WTC11 (cell line): Measurements from ENCODE around the gene ENTR1.

Experiments used
- AFF4 ChIP-seq: sonication (generic); formaldehyde crosslinking; IDR thresholded peaks from 2 replicates; pipeline ENCODE4 v1.8.1; 2023; ENCODE audit warnings: mild to moderate bottlenecking, missing genetic modification reagents, borderline replicate concordance
- ATF2 ChIP-seq: sonication (generic); formaldehyde crosslinking; IDR thresholded peaks from 2 replicates; pipeline ENCODE4 v1.8.1; 2022; ENCODE audit warnings: low read depth, missing genetic modification reagents, borderline replicate concordance
- CREB1 ChIP-seq: sonication (generic); formaldehyde crosslinking; IDR thresholded peaks from 2 replicates; pipeline ENCODE4 v1.8.0; 2023; ENCODE audit warnings: mild to moderate bottlenecking, missing genetic modification reagents
- CTCF ChIP-seq: fragments of 200-600 bp; IDR thresholded peaks from 2 replicates; pipeline ENCODE4 v1.8.0; 2022; ENCODE audit warnings: antibody characterized with exemption
- JUN ChIP-seq: sonication (generic); formaldehyde crosslinking; IDR thresholded peaks from 2 replicates; pipeline ENCODE4 v1.8.0; 2023; ENCODE audit warnings: mild to moderate bottlenecking, missing genetic modification reagents
- KAT7 ChIP-seq: sonication (generic); formaldehyde crosslinking; IDR thresholded peaks from 2 replicates; pipeline ENCODE4 v1.8.1; 2023; ENCODE audit warnings: missing genetic modification reagents, mild to moderate bottlenecking, borderline replicate concordance
- NFATC4 ChIP-seq: fragments of 250-450 bp; sonication (Bioruptor Pico); IDR thresholded peaks from 2 replicates; pipeline ENCODE4 v1.9.0; 2021; ENCODE audit warnings: mild to moderate bottlenecking
- PREB ChIP-seq: sonication (generic); formaldehyde crosslinking; IDR thresholded peaks from 2 replicates; pipeline ENCODE4 v1.8.1; 2022; ENCODE audit warnings: mild to moderate bottlenecking, missing genetic modification reagents, moderate library complexity, borderline replicate concordance
- SP1 ChIP-seq: sonication (generic); formaldehyde crosslinking; conservative IDR thresholded peaks from 2 replicates; pipeline ENCODE4 v1.8.1; 2022; ENCODE audit warnings: missing genetic modification reagents
- TP53 ChIP-seq: sonication (generic); formaldehyde crosslinking; IDR thresholded peaks from 2 replicates; pipeline ENCODE4 v1.8.1; 2023; ENCODE audit warnings: mild to moderate bottlenecking, missing genetic modification reagents
- USF2 ChIP-seq: sonication (generic); formaldehyde crosslinking; IDR thresholded peaks from 2 replicates; pipeline ENCODE4 v1.8.1; 2023; ENCODE audit warnings: mild to moderate bottlenecking, missing genetic modification reagents, moderate library complexity
- ZNF671 ChIP-seq: fragments of 250-450 bp; sonication (Bioruptor Pico); IDR thresholded peaks from 2 replicates; pipeline ENCODE4 v1.8.0; 2021; ENCODE audit warnings: mild to moderate bottlenecking

- TF ChIP-seq CTCF (peak; percentile 57; the same call in 1 of the 2 replicates), ZNF671 (peak; percentile 15; the same call in 1 of the 2 replicates), AFF4 (no peak), USF2 (CRISPR knock-in tag) (peak; percentile 36; the same call in 1 of the 2 replicates), KAT7 (CRISPR knock-in tag) (no peak), SP1 (CRISPR knock-in tag) (peak; percentile 90), ATF2 (CRISPR knock-in tag) (no peak), JUN (CRISPR knock-in tag) (no peak), PREB (no peak), CREB1 (no peak), NFATC4 (CRISPR knock-in tag) (peak; percentile 44; the same call in 1 of the 2 replicates), TP53 (CRISPR knock-in tag) (0 out of 2 replicates have a peak, but pooled peaks have one; percentile 49)
Measured at GRCh38 chr9:136400038-136400834, 10.2 kb downstream of the ENTR1 start, which contains the start of gene SNAPC4.
